Parathyroid adenoma (tissue), 2 donors: ENCODE measurements around the gene MLLT3.

Source experiments
- H2AFZ ChIP-seq: fragments of 300-600 bp; sonication (generic); one replicate; pipeline ENCODE4 v1.7.0; 2017; ENCODE audit warnings: antibody characterized with exemption, mild to moderate bottlenecking
- H3K27ac ChIP-seq: fragments of 300-600 bp; sonication (generic); one replicate; pipeline ENCODE4 v1.7.0; 2017
- H3K27me3 ChIP-seq: fragments of 300-600 bp; sonication (generic); one replicate; pipeline ENCODE4 v1.7.0; 2017; ENCODE audit warnings: low read length; ENCODE audit not compliant: control insufficient read depth, insufficient read depth
- H3K36me3 ChIP-seq: fragments of 300-600 bp; sonication (generic); one replicate; pipeline ENCODE4 v1.7.0; 2017; ENCODE audit warnings: low read length; ENCODE audit not compliant: control insufficient read depth, insufficient read depth
- H3K4me1 ChIP-seq: fragments of 300-600 bp; sonication (generic); one replicate; pipeline ENCODE4 v1.7.0; 2017; ENCODE audit warnings: control low read depth
- H3K4me2 ChIP-seq: fragments of 300-600 bp; sonication (generic); one replicate; pipeline ENCODE4 v1.7.0; 2017; ENCODE audit warnings: low read length
- H3K4me3 ChIP-seq: fragments of 300-600 bp; sonication (generic); one replicate; pipeline ENCODE4 v1.7.0; 2017; ENCODE audit warnings: low read depth, low read length
- H3K79me2 ChIP-seq: fragments of 300-600 bp; sonication (generic); one replicate; pipeline ENCODE4 v1.7.0; 2017; ENCODE audit warnings: control low read depth
- H3K9ac ChIP-seq: fragments of 300-600 bp; sonication (generic); one replicate; pipeline ENCODE4 v1.7.0; 2017; ENCODE audit warnings: mild to moderate bottlenecking
- H3K9me3 ChIP-seq: fragments of 300-600 bp; sonication (generic); one replicate; pipeline ENCODE4 v1.7.0; 2017; ENCODE audit warnings: low read length; ENCODE audit not compliant: control insufficient read depth
- TF ChIP-seq, protein P1 (sequence below): fragments of 300-600 bp; sonication (generic); IDR thresholded peaks from one replicate; pipeline ENCODE4 v1.7.0; 2017; ENCODE audit warnings: antibody characterized with exemption, mild to moderate bottlenecking
- donor health status: primary hyperparathyroidism.

The MLLT3 gene

DNA sequence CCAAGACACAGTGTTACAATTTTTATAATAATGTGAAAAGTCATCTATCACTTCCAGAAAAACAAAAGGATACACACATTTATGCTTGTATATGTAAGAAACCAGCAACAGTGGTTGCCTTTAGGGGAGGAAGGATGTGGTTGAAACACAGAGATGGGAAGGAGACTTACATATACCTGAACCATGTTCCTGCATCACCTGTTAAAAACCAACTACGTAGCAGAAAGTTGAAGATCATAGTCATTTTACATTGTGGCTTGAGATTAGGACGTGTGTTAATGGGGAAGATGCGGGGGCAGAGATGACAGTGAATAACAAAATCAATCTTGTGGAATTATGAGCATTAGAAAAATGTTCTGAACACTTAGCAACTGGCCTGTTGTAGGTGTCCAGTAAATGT, 307.3 kb downstream of the MLLT3 start:
- Histone ChIP-seq H3K4me1 (no peaks in the 10 kb centered on the region), H3K27ac (no peak overlapping the region), H3K4me2 (no peak overlapping the region), H3K36me3 (no peaks in the 10 kb centered on the region), H3K9ac (no peak overlapping the region), H2AFZ (no peak overlapping the region), H3K79me2 (no peaks in the 10 kb centered on the region), H3K4me3 (no peak overlapping the region), H3K9me3 (no peaks in the 10 kb centered on the region), H3K27me3 (no peaks in the 10 kb centered on the region)
- TF ChIP-seq, protein P1, sequence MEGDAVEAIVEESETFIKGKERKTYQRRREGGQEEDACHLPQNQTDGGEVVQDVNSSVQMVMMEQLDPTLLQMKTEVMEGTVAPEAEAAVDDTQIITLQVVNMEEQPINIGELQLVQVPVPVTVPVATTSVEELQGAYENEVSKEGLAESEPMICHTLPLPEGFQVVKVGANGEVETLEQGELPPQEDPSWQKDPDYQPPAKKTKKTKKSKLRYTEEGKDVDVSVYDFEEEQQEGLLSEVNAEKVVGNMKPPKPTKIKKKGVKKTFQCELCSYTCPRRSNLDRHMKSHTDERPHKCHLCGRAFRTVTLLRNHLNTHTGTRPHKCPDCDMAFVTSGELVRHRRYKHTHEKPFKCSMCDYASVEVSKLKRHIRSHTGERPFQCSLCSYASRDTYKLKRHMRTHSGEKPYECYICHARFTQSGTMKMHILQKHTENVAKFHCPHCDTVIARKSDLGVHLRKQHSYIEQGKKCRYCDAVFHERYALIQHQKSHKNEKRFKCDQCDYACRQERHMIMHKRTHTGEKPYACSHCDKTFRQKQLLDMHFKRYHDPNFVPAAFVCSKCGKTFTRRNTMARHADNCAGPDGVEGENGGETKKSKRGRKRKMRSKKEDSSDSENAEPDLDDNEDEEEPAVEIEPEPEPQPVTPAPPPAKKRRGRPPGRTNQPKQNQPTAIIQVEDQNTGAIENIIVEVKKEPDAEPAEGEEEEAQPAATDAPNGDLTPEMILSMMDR: no peak

DNA sequence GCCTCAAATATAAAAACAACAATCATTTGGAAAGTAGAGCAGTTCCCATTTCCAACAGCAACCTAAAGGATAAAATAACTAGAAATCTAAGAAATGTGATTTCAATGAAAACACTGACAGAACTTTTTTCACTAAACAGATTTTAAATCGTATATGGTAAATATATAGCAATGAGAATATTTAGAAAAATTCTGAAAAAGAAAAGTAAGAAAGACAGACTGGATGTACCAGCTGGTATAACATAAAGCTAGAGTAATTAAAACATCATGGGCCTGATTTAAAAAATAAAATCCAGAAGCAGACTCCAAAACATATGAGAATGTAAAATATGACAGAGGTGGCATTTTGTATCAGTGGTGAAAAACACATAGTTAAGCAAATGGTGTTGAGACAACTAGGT, 308.9 kb downstream of the MLLT3 start:
- Histone ChIP-seq H3K79me2 (no peaks in the 10 kb centered on the region), H3K9ac (no peak overlapping the region), H3K4me3 (no peak overlapping the region), H3K9me3 (no peaks in the 10 kb centered on the region), H3K27ac (no peak overlapping the region), H2AFZ (no peak overlapping the region), H3K4me2 (no peak overlapping the region), H3K36me3 (no peaks in the 10 kb centered on the region), H3K27me3 (no peaks in the 10 kb centered on the region), H3K4me1 (no peaks in the 10 kb centered on the region)
- TF ChIP-seq, protein P1: no peak

DNA sequence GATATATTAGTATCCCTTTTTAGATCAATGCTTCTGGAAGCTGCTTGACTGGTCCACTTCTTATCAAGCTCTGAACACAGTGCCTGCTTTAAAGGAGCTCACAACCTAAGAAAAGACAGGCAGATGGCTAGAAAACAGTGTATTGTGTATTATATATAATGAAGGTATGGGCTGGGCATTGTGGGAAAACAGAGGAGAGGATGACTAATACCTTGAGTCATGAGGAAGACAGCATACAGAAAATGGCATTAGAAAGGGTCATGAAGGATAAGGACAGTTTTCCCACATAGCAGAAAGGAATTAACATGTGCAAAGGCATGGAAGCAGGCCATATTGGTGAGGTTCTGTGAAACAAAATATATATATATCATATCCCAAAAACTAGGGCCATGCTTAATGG, 309.6 kb downstream of the MLLT3 start:
- no peaks in the 10 kb centered on the region for H3K9me3 ChIP-seq
- no peak overlapping the region for H3K4me2 ChIP-seq
- no peak overlapping the region for H3K4me3 ChIP-seq
- TF ChIP-seq, protein P1: no peak
- no peak overlapping the region for H3K9ac ChIP-seq
- no peaks in the 10 kb centered on the region for H3K27me3 ChIP-seq
- H3K36me3 ChIP-seq: no peaks in the 10 kb centered on the region
- no peak overlapping the region for H3K27ac ChIP-seq
- no peak overlapping the region for H2AFZ ChIP-seq
- H3K79me2 ChIP-seq: no peaks in the 10 kb centered on the region
- H3K4me1 ChIP-seq: no peaks in the 10 kb centered on the region

DNA sequence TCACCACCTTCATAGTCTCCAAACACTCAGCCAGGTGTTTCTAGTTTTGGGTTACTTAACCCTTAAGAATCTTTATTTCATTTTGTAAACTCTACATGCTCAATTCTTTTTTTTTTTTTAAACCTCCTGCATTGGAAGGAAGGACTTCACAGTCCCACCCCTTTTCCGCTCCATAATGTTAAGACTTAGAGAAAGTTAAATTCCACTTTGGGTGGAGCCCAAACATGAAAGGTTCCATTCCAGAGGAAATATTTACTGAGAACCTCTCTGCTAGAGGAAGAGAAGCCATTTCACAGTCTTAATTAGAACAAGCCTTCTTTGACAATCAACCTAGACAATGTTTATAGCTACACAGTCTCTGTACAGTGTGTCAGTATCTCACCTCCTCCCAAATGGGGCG, 312.3 kb downstream of the MLLT3 start:
- Histone ChIP-seq H3K27ac (no peak overlapping the region), H3K4me3 (no peak overlapping the region)
- TF ChIP-seq, protein P1: no peak

DNA sequence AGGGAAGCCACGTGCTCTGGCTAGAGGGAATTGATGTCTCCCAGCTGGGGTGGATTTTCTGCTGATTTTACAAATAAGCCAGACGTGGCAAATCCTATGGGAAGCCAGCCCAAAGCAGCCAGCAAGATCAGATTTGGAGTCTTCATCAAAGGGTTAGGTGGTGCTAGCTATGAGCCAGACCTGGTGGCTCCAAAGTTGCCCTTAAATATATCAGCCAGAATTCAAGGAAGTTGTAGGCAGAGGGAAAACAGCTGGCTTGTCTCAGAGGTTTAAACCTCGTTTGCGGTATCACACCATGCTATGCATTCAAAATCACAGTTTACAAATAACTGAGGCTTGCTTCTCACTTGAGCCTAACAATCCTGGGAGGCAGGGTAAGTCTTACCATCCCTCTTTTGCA, 313.2 kb downstream of the MLLT3 start:
- Histone ChIP-seq H3K4me1 (no peaks in the 10 kb centered on the region), H3K36me3 (no peaks in the 10 kb centered on the region), H3K9me3 (no peaks in the 10 kb centered on the region), H3K27ac (no peak overlapping the region), H2AFZ (no peak overlapping the region), H3K4me2 (no peak overlapping the region), H3K27me3 (no peaks in the 10 kb centered on the region), H3K4me3 (no peak overlapping the region), H3K9ac (no peak overlapping the region), H3K79me2 (no peaks in the 10 kb centered on the region)
- TF ChIP-seq, protein P1: no peak

More for the DNA sequence above, 312.3 kb downstream of the MLLT3 start:
- Histone ChIP-seq H3K9ac (no peak overlapping the region), H3K4me1 (no peaks in the 10 kb centered on the region), H3K79me2 (no peaks in the 10 kb centered on the region), H3K27me3 (no peaks in the 10 kb centered on the region), H2AFZ (no peak overlapping the region), H3K36me3 (no peaks in the 10 kb centered on the region), H3K4me2 (no peak overlapping the region), H3K9me3 (no peaks in the 10 kb centered on the region)
